A549 (cell line): ENCODE measurements around the gene NFE2L3.

ENCODE experiments used
- HOXB5 ChIP-seq: fragments of 250-450 bp; sonication (Bioruptor Pico); IDR thresholded peaks from 2 replicates; pipeline ENCODE4 v1.5.0; 2020; ENCODE audit warnings: mild to moderate bottlenecking, moderate library complexity
- MAZ ChIP-seq: fragments of 150-350 bp; IDR thresholded peaks from 2 replicates; pipeline ENCODE4 v1.6.1; 2014; ENCODE audit warnings: antibody characterized with exemption, low read depth, low read length, borderline replicate concordance
- POLR2A ChIP-seq: IDR thresholded peaks from 2 replicates; pipeline ENCODE4 v1.6.1; 2012; ENCODE audit warnings: mild to moderate bottlenecking, low read length
- RAD21 ChIP-seq, 2 experiments: fragments of >200 bp in 1 of 2; sonication (Bioruptor Twin) in 1 of 2; formaldehyde crosslinking in 1 of 2; IDR thresholded peaks in 1 of 2; conservative IDR thresholded peaks in 1 of 2; 2 replicates in 1 of 2; 3 replicates in 1 of 2; pipeline ENCODE4 v1.6.1; 2012 to 2018; ENCODE audit warnings: inconsistent platforms in 1 of 2
- SMC3 ChIP-seq: fragments of >200 bp; sonication (Bioruptor Twin); formaldehyde crosslinking; IDR thresholded peaks from 3 replicates; pipeline ENCODE4 v1.6.1; 2018; ENCODE audit warnings: inconsistent platforms
- SREBF2 ChIP-seq: fragments of 450-650 bp; IDR thresholded peaks from 2 replicates; pipeline ENCODE4 v1.6.1; 2014; ENCODE audit warnings: mild to moderate bottlenecking, moderate library complexity
- TF ChIP-seq, protein P1 (sequence below): fragments of >200 bp; sonication (Bioruptor Twin); formaldehyde crosslinking; IDR thresholded peaks from 3 replicates; pipeline ENCODE4 v1.5.1; 2016
- TF ChIP-seq, protein P2 (sequence below): fragments of 200-600 bp; sonication (generic); IDR thresholded peaks from 2 replicates; pipeline ENCODE4 v1.6.1; 2016; ENCODE audit warnings: antibody characterized with exemption, mild to moderate bottlenecking, moderate library complexity
- TF ChIP-seq, protein P3 (sequence below): IDR thresholded peaks from 2 replicates; pipeline ENCODE4 v1.6.1; 2012
- TF ChIP-seq, protein P4 (sequence below): fragments of 450-650 bp; IDR thresholded peaks from 2 replicates; pipeline ENCODE4 v1.6.1; 2014; ENCODE audit warnings: antibody characterized with exemption
- TF ChIP-seq, protein P5 (sequence below): IDR thresholded peaks from 2 replicates; pipeline ENCODE4 v1.6.1; 2012

DNA sequence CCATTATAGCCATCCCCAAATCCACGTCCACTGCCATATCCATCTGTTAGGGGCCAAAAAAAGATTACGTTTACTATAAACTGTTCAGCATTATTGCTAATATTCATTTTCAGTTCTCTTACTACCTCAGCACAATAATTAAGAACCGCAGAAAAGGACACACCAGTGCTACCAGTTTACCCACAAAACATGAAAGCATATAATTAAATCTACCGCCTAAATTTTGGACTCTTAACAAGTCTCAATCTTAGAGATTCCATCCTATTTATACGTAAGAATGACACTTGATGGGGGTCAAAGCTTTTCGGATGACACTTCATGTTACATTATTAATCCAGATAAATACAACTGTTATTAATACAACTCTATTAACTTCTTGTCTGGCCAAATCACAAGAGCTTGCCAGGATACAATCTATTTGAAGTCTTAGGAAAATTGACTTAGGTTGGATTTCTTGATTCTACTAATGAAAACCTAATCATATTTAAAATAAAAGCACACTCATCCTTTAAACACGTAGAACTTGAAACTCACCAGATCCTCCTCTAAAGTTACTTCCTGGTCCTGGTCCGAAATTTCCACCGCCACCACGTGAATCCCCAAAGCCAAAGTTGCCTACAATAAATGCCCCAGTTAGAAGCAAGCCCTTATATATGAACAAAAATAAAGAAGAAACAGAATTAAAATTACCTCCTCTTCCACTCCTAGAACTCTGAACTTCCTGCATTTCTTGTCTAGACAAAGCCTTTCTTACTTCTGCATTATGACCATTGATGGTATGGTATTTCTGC, 44.1 kb downstream of the NFE2L3 start:
- TF ChIP-seq, protein P1, sequence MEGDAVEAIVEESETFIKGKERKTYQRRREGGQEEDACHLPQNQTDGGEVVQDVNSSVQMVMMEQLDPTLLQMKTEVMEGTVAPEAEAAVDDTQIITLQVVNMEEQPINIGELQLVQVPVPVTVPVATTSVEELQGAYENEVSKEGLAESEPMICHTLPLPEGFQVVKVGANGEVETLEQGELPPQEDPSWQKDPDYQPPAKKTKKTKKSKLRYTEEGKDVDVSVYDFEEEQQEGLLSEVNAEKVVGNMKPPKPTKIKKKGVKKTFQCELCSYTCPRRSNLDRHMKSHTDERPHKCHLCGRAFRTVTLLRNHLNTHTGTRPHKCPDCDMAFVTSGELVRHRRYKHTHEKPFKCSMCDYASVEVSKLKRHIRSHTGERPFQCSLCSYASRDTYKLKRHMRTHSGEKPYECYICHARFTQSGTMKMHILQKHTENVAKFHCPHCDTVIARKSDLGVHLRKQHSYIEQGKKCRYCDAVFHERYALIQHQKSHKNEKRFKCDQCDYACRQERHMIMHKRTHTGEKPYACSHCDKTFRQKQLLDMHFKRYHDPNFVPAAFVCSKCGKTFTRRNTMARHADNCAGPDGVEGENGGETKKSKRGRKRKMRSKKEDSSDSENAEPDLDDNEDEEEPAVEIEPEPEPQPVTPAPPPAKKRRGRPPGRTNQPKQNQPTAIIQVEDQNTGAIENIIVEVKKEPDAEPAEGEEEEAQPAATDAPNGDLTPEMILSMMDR: no peak
- TF ChIP-seq, protein P2, sequence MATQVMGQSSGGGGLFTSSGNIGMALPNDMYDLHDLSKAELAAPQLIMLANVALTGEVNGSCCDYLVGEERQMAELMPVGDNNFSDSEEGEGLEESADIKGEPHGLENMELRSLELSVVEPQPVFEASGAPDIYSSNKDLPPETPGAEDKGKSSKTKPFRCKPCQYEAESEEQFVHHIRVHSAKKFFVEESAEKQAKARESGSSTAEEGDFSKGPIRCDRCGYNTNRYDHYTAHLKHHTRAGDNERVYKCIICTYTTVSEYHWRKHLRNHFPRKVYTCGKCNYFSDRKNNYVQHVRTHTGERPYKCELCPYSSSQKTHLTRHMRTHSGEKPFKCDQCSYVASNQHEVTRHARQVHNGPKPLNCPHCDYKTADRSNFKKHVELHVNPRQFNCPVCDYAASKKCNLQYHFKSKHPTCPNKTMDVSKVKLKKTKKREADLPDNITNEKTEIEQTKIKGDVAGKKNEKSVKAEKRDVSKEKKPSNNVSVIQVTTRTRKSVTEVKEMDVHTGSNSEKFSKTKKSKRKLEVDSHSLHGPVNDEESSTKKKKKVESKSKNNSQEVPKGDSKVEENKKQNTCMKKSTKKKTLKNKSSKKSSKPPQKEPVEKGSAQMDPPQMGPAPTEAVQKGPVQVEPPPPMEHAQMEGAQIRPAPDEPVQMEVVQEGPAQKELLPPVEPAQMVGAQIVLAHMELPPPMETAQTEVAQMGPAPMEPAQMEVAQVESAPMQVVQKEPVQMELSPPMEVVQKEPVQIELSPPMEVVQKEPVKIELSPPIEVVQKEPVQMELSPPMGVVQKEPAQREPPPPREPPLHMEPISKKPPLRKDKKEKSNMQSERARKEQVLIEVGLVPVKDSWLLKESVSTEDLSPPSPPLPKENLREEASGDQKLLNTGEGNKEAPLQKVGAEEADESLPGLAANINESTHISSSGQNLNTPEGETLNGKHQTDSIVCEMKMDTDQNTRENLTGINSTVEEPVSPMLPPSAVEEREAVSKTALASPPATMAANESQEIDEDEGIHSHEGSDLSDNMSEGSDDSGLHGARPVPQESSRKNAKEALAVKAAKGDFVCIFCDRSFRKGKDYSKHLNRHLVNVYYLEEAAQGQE: no peak; the same call in 1 of the 2 replicates
- TF ChIP-seq HOXB5 (CRISPR knock-in tag) (no peak), SMC3 (no peak), RAD21 (conservative IDR thresholded peaks at IDR 0.05 in 1 of 2, IDR thresholded peaks at IDR 0.05 in 1 of 2) (no peak), SREBF2 (no peak), POLR2A (no peak), MAZ (no peak)
- TF ChIP-seq, protein P3, sequence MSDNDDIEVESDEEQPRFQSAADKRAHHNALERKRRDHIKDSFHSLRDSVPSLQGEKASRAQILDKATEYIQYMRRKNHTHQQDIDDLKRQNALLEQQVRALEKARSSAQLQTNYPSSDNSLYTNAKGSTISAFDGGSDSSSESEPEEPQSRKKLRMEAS: no peak
- TF ChIP-seq, protein P4, sequence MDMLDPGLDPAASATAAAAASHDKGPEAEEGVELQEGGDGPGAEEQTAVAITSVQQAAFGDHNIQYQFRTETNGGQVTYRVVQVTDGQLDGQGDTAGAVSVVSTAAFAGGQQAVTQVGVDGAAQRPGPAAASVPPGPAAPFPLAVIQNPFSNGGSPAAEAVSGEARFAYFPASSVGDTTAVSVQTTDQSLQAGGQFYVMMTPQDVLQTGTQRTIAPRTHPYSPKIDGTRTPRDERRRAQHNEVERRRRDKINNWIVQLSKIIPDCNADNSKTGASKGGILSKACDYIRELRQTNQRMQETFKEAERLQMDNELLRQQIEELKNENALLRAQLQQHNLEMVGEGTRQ: no peak
- TF ChIP-seq, protein P5, sequence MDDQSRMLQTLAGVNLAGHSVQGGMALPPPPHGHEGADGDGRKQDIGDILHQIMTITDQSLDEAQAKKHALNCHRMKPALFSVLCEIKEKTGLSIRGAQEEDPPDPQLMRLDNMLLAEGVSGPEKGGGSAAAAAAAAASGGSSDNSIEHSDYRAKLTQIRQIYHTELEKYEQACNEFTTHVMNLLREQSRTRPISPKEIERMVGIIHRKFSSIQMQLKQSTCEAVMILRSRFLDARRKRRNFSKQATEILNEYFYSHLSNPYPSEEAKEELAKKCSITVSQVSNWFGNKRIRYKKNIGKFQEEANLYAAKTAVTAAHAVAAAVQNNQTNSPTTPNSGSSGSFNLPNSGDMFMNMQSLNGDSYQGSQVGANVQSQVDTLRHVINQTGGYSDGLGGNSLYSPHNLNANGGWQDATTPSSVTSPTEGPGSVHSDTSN: no peak
